KOPT-K1 (cell line): Measurements from ENCODE around the gene REEP1.

Experiments
- H3K27ac ChIP-seq: fragments of 200-600 bp; sonication (generic); 2 replicates; pipeline ENCODE4 v1.5.1; 2016; ENCODE audit warnings: antibody characterized with exemption, mild to moderate bottlenecking, low read depth, low read length; ENCODE audit not compliant: poor library complexity, severe bottlenecking
- H3K36me3 ChIP-seq: fragments of 200-600 bp; sonication (generic); 2 replicates; pipeline ENCODE4 v1.5.1; 2017; ENCODE audit warnings: antibody characterized with exemption, mild to moderate bottlenecking, low read length, moderate library complexity; ENCODE audit not compliant: insufficient read depth
- H3K9me3 ChIP-seq: fragments of 200-600 bp; sonication (generic); 2 replicates; pipeline ENCODE4 v1.5.1; 2017; ENCODE audit warnings: antibody characterized with exemption, low read length, mild to moderate bottlenecking; ENCODE audit not compliant: insufficient read depth, poor library complexity, severe bottlenecking

Gene REEP1

DNA sequence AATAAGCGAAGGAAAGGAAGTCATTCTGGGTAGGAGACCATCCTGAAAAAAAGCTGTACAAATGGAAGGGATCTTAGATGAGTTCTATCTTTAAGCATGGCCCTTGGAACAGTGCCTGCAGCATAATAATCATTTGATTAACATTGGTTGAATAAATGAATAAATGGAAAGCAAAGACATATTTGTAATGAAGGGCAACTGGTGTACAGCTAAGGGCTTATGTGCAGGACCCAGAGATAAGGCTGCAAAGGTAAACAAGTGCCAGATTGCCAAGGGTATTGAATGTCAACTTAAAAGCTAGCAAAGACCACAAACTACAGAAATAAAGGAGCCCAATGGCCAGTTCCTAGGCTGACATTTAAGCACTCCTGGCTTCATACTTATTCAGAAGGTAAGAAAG is 161.6 kb downstream of the REEP1 start:
- Histone ChIP-seq H3K9me3 (no peaks in the 10 kb centered on the region), H3K27ac (no peak overlapping the region), H3K36me3 (peaks cover 98% of the 10 kb centered on the region)

DNA sequence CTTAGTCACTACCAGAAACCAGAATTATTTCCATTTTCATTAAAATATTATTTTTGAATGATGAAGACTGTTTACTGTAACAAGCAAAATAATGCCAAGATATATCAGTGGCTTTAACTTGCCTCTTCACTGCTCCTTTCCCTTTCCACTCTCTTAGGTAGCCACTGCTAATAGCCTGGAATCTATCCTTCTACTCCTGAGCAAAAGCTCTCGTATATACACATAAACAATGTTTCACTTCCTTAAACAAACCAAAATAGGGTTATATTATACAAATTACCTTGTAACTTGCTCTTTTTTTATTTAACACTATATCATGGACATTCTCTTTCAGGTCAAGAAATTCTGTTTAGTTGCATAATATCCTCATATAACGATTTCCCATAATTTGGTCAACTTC is 163.0 kb downstream of the REEP1 start:
- H3K9me3 ChIP-seq: no peaks in the 10 kb centered on the region
- H3K36me3 ChIP-seq: peaks cover 98% of the 10 kb centered on the region
- H3K27ac ChIP-seq: no peak overlapping the region

DNA sequence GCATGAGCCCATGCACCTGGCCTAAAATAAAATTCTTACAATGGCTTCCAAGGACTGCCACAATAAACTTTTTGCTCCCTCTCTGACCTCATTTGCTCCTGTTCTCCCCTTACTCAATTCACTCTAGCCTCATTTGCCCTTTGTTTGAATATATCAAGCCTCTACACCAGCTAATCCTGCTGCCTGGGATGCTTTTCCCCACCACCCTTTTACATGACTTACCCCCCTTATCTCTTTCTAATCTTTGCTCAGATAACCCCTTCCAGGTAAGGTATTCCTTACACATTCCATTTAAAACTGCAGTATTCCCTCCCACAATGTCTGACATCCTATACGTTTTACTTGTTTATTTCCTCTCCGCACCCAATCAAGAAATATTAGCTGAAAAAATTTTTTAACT is 164.8 kb downstream of the REEP1 start:
- Histone ChIP-seq H3K9me3 (no peaks in the 10 kb centered on the region), H3K36me3 (peaks cover 99% of the 10 kb centered on the region), H3K27ac (no peak overlapping the region)

DNA sequence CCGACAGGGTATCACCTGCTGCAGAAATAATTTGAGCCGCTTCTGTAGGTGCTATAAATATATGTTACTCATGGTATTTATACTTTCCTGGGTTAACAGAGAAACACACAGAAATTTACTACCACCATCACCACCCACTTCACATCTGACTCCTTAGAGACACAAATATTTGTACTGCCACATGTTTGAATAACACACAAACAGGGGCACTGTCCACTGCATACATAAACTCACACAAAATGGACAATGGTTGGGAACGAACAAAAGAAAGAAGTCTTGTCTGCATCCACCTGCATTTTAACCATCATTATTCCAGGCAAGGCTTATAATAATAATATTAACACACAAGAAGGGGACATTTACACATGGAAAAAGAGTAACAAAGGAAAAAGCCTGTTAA is 166.1 kb downstream of the REEP1 start:
- H3K27ac ChIP-seq: no peak overlapping the region
- H3K36me3 ChIP-seq: peaks cover 98% of the 10 kb centered on the region
- H3K9me3 ChIP-seq: no peaks in the 10 kb centered on the region

DNA sequence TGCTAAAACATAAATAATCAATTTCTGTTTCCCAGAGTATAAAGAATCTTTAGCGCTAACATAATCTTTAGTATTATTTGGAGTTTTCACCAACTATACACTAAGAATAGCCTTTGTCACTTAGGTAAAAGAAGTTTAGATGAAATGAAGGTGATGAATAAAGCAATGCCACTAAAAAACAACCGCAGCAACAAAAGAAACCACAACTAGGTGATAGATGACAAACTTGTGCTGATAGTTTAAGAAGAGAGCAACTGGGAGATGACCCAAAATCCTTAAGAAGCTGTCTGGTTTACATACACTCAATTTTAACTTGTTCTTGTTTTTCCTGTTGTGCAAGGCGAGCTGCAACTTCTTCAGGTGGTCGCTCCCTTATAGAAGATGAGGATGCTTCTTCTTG is 167.0 kb downstream of the REEP1 start:
- H3K9me3 ChIP-seq: no peaks in the 10 kb centered on the region
- H3K27ac ChIP-seq: no peak overlapping the region
- H3K36me3 ChIP-seq: peaks cover 98% of the 10 kb centered on the region
